Measurements from ENCODE around the gene ADRA2A.

DNA sequence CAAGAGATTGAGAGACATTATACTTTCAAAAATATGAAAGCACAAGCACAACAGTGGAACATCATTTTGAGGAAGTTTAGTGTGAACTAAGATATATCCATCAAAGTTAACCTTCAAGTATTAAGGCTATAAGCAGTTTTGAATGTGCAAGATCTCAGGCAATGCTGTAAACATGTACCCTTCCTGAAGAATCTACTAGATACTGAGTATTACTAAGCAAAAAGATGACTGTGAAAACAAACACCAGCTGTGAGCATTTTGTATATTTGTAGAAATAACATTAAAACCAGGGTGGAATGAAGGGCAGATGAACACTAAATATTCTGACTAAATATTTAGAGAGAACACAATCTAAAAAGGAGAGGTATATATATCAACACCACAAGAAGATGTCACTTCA, 41.3 kb upstream of the ADRA2A start:
- TF ChIP-seq, protein P1, sequence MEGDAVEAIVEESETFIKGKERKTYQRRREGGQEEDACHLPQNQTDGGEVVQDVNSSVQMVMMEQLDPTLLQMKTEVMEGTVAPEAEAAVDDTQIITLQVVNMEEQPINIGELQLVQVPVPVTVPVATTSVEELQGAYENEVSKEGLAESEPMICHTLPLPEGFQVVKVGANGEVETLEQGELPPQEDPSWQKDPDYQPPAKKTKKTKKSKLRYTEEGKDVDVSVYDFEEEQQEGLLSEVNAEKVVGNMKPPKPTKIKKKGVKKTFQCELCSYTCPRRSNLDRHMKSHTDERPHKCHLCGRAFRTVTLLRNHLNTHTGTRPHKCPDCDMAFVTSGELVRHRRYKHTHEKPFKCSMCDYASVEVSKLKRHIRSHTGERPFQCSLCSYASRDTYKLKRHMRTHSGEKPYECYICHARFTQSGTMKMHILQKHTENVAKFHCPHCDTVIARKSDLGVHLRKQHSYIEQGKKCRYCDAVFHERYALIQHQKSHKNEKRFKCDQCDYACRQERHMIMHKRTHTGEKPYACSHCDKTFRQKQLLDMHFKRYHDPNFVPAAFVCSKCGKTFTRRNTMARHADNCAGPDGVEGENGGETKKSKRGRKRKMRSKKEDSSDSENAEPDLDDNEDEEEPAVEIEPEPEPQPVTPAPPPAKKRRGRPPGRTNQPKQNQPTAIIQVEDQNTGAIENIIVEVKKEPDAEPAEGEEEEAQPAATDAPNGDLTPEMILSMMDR (conservative IDR thresholded peaks at IDR 0.05) = no peak
- no peak for TF ChIP-seq ZFX (IDR thresholded peaks at IDR 0.05)

Measured in C4-2B (cell line).